Keratinocyte (primary cell): Measurements from ENCODE around the gene PPP6R1. TPM values are rescaled to one million over a fixed set of nuclear protein-coding genes. Genes with fewer than 3 reads are reported as not detected.

ENCODE experiments used
- DNase-seq: peaks from one replicate; pipeline ENCODE4 v3.0.0-alpha.2; 2011; ENCODE audit warnings: low read depth, missing footprints, low spot score
- FAIRE-seq: peaks from 2 replicates; lab custom pipeline; 2011; peaks lifted over from hg19 to GRCh38; lab: Jason Lieb, UNC
- H2AFZ ChIP-seq: 2 replicates; pipeline ENCODE4 v1.6.0; 2012; ENCODE audit warnings: low read length, control low read depth, inconsistent platforms; ENCODE audit not compliant: control insufficient read depth
- H3K27ac ChIP-seq: 2 replicates; pipeline ENCODE4 v1.5.1; 2011; ENCODE audit warnings: low read length; ENCODE audit not compliant: control insufficient read depth, insufficient read depth
- H3K27me3 ChIP-seq: 3 replicates; pipeline ENCODE4 v1.6.0; 2011; ENCODE audit warnings: low read length; ENCODE audit not compliant: control insufficient read depth, insufficient read depth; ENCODE audit errors: extremely low read depth
- H3K36me3 ChIP-seq, 2 experiments: 2 replicates in 1 of 2; 3 replicates in 1 of 2; pipeline ENCODE4 v1.5.1; 2011; ENCODE audit warnings: low read length in 2 of 2, mild to moderate bottlenecking in 1 of 2; ENCODE audit not compliant: control insufficient read depth in 2 of 2, insufficient read depth in 2 of 2; ENCODE audit errors: extremely low read depth in 1 of 2
- H3K4me1 ChIP-seq: 3 replicates; pipeline ENCODE4 v1.5.1; 2011; ENCODE audit warnings: low read length; ENCODE audit not compliant: control insufficient read depth, insufficient read depth; ENCODE audit errors: extremely low read depth
- H3K4me2 ChIP-seq: 3 replicates; pipeline ENCODE4 v1.6.0; 2011; ENCODE audit warnings: low read depth, low read length; ENCODE audit not compliant: control insufficient read depth, insufficient read depth; ENCODE audit errors: extremely low read depth
- H3K4me3 ChIP-seq, 3 experiments: fragments of 200-600 bp in 1 of 3; sonication (generic) in 1 of 3; 2 replicates in 2 of 3; 3 replicates in 1 of 3; pipeline ENCODE4 v1.5.1; 2011 to 2016; ENCODE audit warnings: low read length in 3 of 3, mild to moderate bottlenecking in 3 of 3, control low read depth in 2 of 3, inconsistent platforms in 1 of 3, low read depth in 1 of 3, mixed read lengths in 1 of 3, mixed run types in 1 of 3, moderate library complexity in 1 of 3; ENCODE audit not compliant: control insufficient read depth in 2 of 3, insufficient read depth in 2 of 3; ENCODE audit errors: extremely low read depth in 1 of 3
- H3K79me2 ChIP-seq: 2 replicates; pipeline ENCODE4 v1.6.0; 2012; ENCODE audit warnings: low read length; ENCODE audit not compliant: control insufficient read depth, insufficient read depth
- H3K9ac ChIP-seq: 3 replicates; pipeline ENCODE4 v1.6.0; 2011; ENCODE audit warnings: low read length; ENCODE audit not compliant: control insufficient read depth, insufficient read depth; ENCODE audit errors: extremely low read depth
- H3K9me1 ChIP-seq: 3 replicates; pipeline ENCODE4 v1.6.0; 2011; ENCODE audit warnings: low read length; ENCODE audit not compliant: control insufficient read depth, insufficient read depth; ENCODE audit errors: extremely low read depth
- H3K9me3 ChIP-seq: 2 replicates; pipeline ENCODE4 v1.5.1; 2012; ENCODE audit warnings: low read depth, low read length; ENCODE audit not compliant: control insufficient read depth
- H4K20me1 ChIP-seq: 3 replicates; pipeline ENCODE4 v1.6.0; 2011; ENCODE audit warnings: low read length; ENCODE audit not compliant: control insufficient read depth, insufficient read depth; ENCODE audit errors: extremely low read depth
- EZH2 ChIP-seq: IDR thresholded peaks from one replicate; pipeline ENCODE4 v1.6.1; 2012; ENCODE audit warnings: inconsistent platforms, mild to moderate bottlenecking, low read length, moderate library complexity
- dilution Hi-C: fragments of 300-500 bp; cut with MboI; formaldehyde crosslinking; loops from one replicate; pipeline ENCODE4 v1.7.0; 2020; ENCODE audit warnings: low sequenced_read_pairs; ENCODE audit not compliant: extremely low pct_ligation_motif_present
- polyA plus RNA-seq, 5 experiments: library from polyadenylated mRNA; depleted of rRNA in 3 of 5; stranded (reverse) in 3 of 5; stranded (forward) in 1 of 5; unstranded in 1 of 5; fragments of >200 nt; gene quantifications; 1 replicate in 1 of 5; 2 replicates in 3 of 5; 3 replicates in 1 of 5; pipeline versions ENCODE4 v1.2.1 to v1.2.3, GENCODE V29; 2011 to 2012; ENCODE audit warnings: missing spikeins in 2 of 5, low read depth in 1 of 5, low replicate concordance in 1 of 5
- TF ChIP-seq, protein P1 (sequence below), 3 experiments: IDR thresholded peaks in 1 of 3; conservative IDR thresholded peaks in 1 of 3; optimal IDR thresholded peaks in 1 of 3; 2 replicates in 2 of 3; 3 replicates in 1 of 3; pipeline versions ENCODE3 to v1.5.1; 2011; ENCODE audit warnings: low read length in 3 of 3, mild to moderate bottlenecking in 3 of 3, moderate library complexity in 2 of 3, control low read depth in 1 of 3, inconsistent platforms in 1 of 3; ENCODE audit not compliant: insufficient read depth in 2 of 3; ENCODE audit errors: extremely low read depth in 1 of 3

Gene PPP6R1
- polyA plus RNA-seq, 1 donor (not counting 4 experiments of a cell fraction or from before 2014, with no cell fraction given), result 26.7 TPM

- no peaks in the 10 kb centered on the region for H3K79me2 ChIP-seq
- H3K9me3 ChIP-seq, result no peaks in the 10 kb centered on the region
- peaks cover 25 to 27% of the 10 kb centered on the region in 2 experiments for H3K36me3 ChIP-seq
- no peaks in the 10 kb centered on the region for H3K9me1 ChIP-seq
- H3K27me3 ChIP-seq, result no peaks in the 10 kb centered on the region
- dilution Hi-C loops, result no loop called here
- no peak overlapping the region for H3K4me2 ChIP-seq
- H3K4me3 ChIP-seq, result no peak overlapping the region
- no peak overlapping the region for H2AFZ ChIP-seq
- no peaks in the 10 kb centered on the region for H4K20me1 ChIP-seq
- TF ChIP-seq, protein P1, sequence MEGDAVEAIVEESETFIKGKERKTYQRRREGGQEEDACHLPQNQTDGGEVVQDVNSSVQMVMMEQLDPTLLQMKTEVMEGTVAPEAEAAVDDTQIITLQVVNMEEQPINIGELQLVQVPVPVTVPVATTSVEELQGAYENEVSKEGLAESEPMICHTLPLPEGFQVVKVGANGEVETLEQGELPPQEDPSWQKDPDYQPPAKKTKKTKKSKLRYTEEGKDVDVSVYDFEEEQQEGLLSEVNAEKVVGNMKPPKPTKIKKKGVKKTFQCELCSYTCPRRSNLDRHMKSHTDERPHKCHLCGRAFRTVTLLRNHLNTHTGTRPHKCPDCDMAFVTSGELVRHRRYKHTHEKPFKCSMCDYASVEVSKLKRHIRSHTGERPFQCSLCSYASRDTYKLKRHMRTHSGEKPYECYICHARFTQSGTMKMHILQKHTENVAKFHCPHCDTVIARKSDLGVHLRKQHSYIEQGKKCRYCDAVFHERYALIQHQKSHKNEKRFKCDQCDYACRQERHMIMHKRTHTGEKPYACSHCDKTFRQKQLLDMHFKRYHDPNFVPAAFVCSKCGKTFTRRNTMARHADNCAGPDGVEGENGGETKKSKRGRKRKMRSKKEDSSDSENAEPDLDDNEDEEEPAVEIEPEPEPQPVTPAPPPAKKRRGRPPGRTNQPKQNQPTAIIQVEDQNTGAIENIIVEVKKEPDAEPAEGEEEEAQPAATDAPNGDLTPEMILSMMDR (optimal IDR thresholded peaks at IDR 0.05 in 1 of 3, IDR thresholded peaks at IDR 0.05 in 1 of 3, conservative IDR thresholded peaks at IDR 0.05 in 1 of 3; ENCODE audit: extremely low read depth in 1 of 3, insufficient read depth in 2 of 3, low read length in 3 of 3), result no peak
- TF ChIP-seq EZH2, result no peak
- no peaks in the 10 kb centered on the region for H3K4me1 ChIP-seq
- no peak overlapping the region for H3K27ac ChIP-seq
- no peak for FAIRE-seq
- no peak for DNase-seq
- H3K9ac ChIP-seq, result no peak overlapping the region
Measured at GRCh38 chr19:55229145-55229788, 29.6 kb downstream of the PPP6R1 start.

GRCh38 chr19:55228403-55229031, 30.3 kb downstream of the PPP6R1 start, which contains the start of gene TMEM86B:
Gene TMEM86B (minus strand): TSS chr19:55228763. CDS start chr19:55228741, 22 bp downstream.
- no peaks in the 10 kb centered on the region for H3K9me1 ChIP-seq
- no peak for TF ChIP-seq EZH2
- TF ChIP-seq, protein P1 (optimal IDR thresholded peaks at IDR 0.05 in 1 of 3, IDR thresholded peaks at IDR 0.05 in 1 of 3, conservative IDR thresholded peaks at IDR 0.05 in 1 of 3; ENCODE audit: extremely low read depth in 1 of 3, insufficient read depth in 2 of 3, low read length in 3 of 3), result no peak
- peaks cover 26 to 30% of the 10 kb centered on the region in 2 experiments for H3K36me3 ChIP-seq
- H3K79me2 ChIP-seq, result no peaks in the 10 kb centered on the region
- no peak within 1 kb of the TSS for H2AFZ ChIP-seq
- no peak within 1 kb of the TSS for H3K4me3 ChIP-seq
- H3K4me2 ChIP-seq, result no peak within 1 kb of the TSS
- no peaks in the 10 kb centered on the region for H3K9me3 ChIP-seq
- no peak within 1 kb of the TSS for H3K9ac ChIP-seq
- dilution Hi-C loops, result no loop called here
- H3K27ac ChIP-seq, result no peak within 1 kb of the TSS
- DNase-seq, result no peak
- H3K4me1 ChIP-seq, result no peaks in the 10 kb centered on the region
- H3K27me3 ChIP-seq, result no peaks in the 10 kb centered on the region
- no peaks in the 10 kb centered on the region for H4K20me1 ChIP-seq
- no peak for FAIRE-seq
